ENCODE results near the gene OR51V1.

DNA sequence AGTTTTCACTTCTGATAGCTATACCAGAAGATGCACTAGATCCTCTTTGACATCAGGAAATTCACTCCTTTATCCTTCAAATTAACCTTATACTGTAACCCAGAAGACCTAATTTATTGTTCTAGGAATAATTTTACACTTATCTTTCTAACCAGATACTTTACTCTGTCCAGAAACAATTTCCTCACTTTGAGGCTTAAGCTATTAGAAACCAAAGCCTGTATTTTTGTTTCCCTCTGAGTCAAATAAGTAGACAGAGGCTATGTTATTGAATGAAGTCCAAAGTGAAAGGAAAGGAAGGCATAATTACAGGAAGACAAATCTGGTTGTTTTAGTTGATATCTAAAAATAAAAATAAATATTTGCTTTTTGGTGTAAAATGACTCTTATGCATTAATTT lies 2.2 kb downstream of the OR51V1 start:
- TF ChIP-seq GATA2 (IDR thresholded peaks at IDR 0.05; ENCODE audit: low read depth, low read length) (no peak), GATA3 (IDR thresholded peaks at IDR 0.05; ENCODE audit: low read depth, low read length) (no peak)
